ENCODE measurements around the gene HSD17B8.

HSD17B8 gene

GRCh38 chr6:33176906-33177305 is 27.5 kb upstream of the HSD17B8 start:
- TF ChIP-seq CTCF (IDR thresholded peaks at IDR 0.05; ENCODE audit: low read depth, low read length) (no peak), EZH2phosphoT487 (IDR thresholded peaks at IDR 0.05; ENCODE audit: low read depth) (no peak)
- H3K4me1 ChIP-seq (ENCODE audit: low read length): peaks cover 4% of the 10 kb centered on the region; the same call in 1 of the 2 replicates

GRCh38 chr6:33177552-33178446 is 26.7 kb upstream of the HSD17B8 start:
- H3K27me3 ChIP-seq (ENCODE audit: low read depth, low read length): no peaks in the 10 kb centered on the region
- H3K27ac ChIP-seq (ENCODE audit: low read length): no peak overlapping the region
- H3K4me2 ChIP-seq (ENCODE audit: low read length): no peak overlapping the region
- H3K36me3 ChIP-seq (replicated peaks; ENCODE audit: low read depth, low read length): no peaks in the 10 kb centered on the region
- no peaks in the 10 kb centered on the region for H4K20me1 ChIP-seq (ENCODE audit: insufficient read depth, low read length)
- no peaks in the 10 kb centered on the region for H3K79me2 ChIP-seq (ENCODE audit: low read length)
- H3K9ac ChIP-seq (ENCODE audit: low read length): no peak overlapping the region
- TF ChIP-seq CTCF (IDR thresholded peaks at IDR 0.05; ENCODE audit: low read depth, low read length) (no peak), EZH2phosphoT487 (IDR thresholded peaks at IDR 0.05; ENCODE audit: low read depth) (no peak)
- H3K4me1 ChIP-seq (ENCODE audit: low read length): no peaks in the 10 kb centered on the region
- H2AFZ ChIP-seq (ENCODE audit: low read depth, low read length): no peak overlapping the region
- H3K9me3 ChIP-seq (ENCODE audit: insufficient read depth, low read length): no peaks in the 10 kb centered on the region
- no peak overlapping the region for H3K4me3 ChIP-seq (ENCODE audit: low read length)

More at GRCh38 chr6:33176906-33177305, 27.5 kb upstream of the HSD17B8 start:
- Histone ChIP-seq H3K9ac (ENCODE audit: low read length) (no peak overlapping the region), H3K36me3 (replicated peaks; ENCODE audit: low read depth, low read length) (no peaks in the 10 kb centered on the region), H3K27ac (ENCODE audit: low read length) (no peak overlapping the region), H3K79me2 (ENCODE audit: low read length) (no peaks in the 10 kb centered on the region), H2AFZ (ENCODE audit: low read depth, low read length) (no peak overlapping the region), H4K20me1 (ENCODE audit: insufficient read depth, low read length) (no peaks in the 10 kb centered on the region), H3K4me2 (ENCODE audit: low read length) (no peak overlapping the region), H3K4me3 (ENCODE audit: low read length) (no peak overlapping the region), H3K9me3 (ENCODE audit: insufficient read depth, low read length) (no peaks in the 10 kb centered on the region), H3K27me3 (ENCODE audit: low read depth, low read length) (no peaks in the 10 kb centered on the region)

- H3K36me3 ChIP-seq (replicated peaks; ENCODE audit: low read depth, low read length): no peaks in the 10 kb centered on the region
- no peaks in the 10 kb centered on the region for H4K20me1 ChIP-seq (ENCODE audit: insufficient read depth, low read length)
- H3K79me2 ChIP-seq (ENCODE audit: low read length): no peaks in the 10 kb centered on the region
- no peak overlapping the region for H3K4me2 ChIP-seq (ENCODE audit: low read length)
- H3K4me1 ChIP-seq (ENCODE audit: low read length): peaks cover 5% of the 10 kb centered on the region; the same call in 1 of the 2 replicates
- H3K9me3 ChIP-seq (ENCODE audit: insufficient read depth, low read length): no peaks in the 10 kb centered on the region
- no peak overlapping the region for H2AFZ ChIP-seq (ENCODE audit: low read depth, low read length)
- no peak for TF ChIP-seq CTCF (IDR thresholded peaks at IDR 0.05; ENCODE audit: low read depth, low read length)
- TF ChIP-seq EZH2phosphoT487 (IDR thresholded peaks at IDR 0.05; ENCODE audit: low read depth): no peak
- no peaks in the 10 kb centered on the region for H3K27me3 ChIP-seq (ENCODE audit: low read depth, low read length)
- H3K4me3 ChIP-seq (ENCODE audit: low read length): no peak overlapping the region
- H3K27ac ChIP-seq (ENCODE audit: low read length): no peak overlapping the region
- H3K9ac ChIP-seq (ENCODE audit: low read length): no peak overlapping the region
Measured at GRCh38 chr6:33178755-33179475, 25.5 kb upstream of the HSD17B8 start.

GRCh38 chr6:33181141-33181540 is 23.3 kb upstream of the HSD17B8 start:
- no peaks in the 10 kb centered on the region for H3K27me3 ChIP-seq (ENCODE audit: low read depth, low read length)
- peaks cover 5% of the 10 kb centered on the region; the same call in 1 of the 2 replicates for H3K4me1 ChIP-seq (ENCODE audit: low read length)
- no peaks in the 10 kb centered on the region for H3K36me3 ChIP-seq (replicated peaks; ENCODE audit: low read depth, low read length)
- no peaks in the 10 kb centered on the region for H3K79me2 ChIP-seq (ENCODE audit: low read length)
- no peaks in the 10 kb centered on the region for H4K20me1 ChIP-seq (ENCODE audit: insufficient read depth, low read length)
- no peak overlapping the region for H3K9ac ChIP-seq (ENCODE audit: low read length)
- H3K4me3 ChIP-seq (ENCODE audit: low read length): no peak overlapping the region
- no peak overlapping the region for H3K27ac ChIP-seq (ENCODE audit: low read length)
- no peaks in the 10 kb centered on the region for H3K9me3 ChIP-seq (ENCODE audit: insufficient read depth, low read length)
- no peak overlapping the region for H2AFZ ChIP-seq (ENCODE audit: low read depth, low read length)
- TF ChIP-seq EZH2phosphoT487 (IDR thresholded peaks at IDR 0.05; ENCODE audit: low read depth) (no peak), CTCF (IDR thresholded peaks at IDR 0.05; ENCODE audit: low read depth, low read length) (no peak)
- H3K4me2 ChIP-seq (ENCODE audit: low read length): no peak overlapping the region
